H1 (cell line): ENCODE data around the gene NID2. TPM values are rescaled to one million over a fixed set of nuclear protein-coding genes. Genes with fewer than 3 reads are reported as not detected.

Experiments used
- CHD1 ChIP-seq: IDR thresholded peaks from 2 replicates; pipeline ENCODE4 v1.6.1; 2012; ENCODE audit warnings: low read depth, low read length, improper control_type of control experiment
- CTCF ChIP-seq, 3 experiments: IDR thresholded peaks; 1 replicate in 2 of 3; 2 replicates in 1 of 3; pipeline versions ENCODE4 v1.5.1 to v1.6.1; 2011; ENCODE audit warnings: low read length in 3 of 3, mild to moderate bottlenecking in 3 of 3, inconsistent platforms in 2 of 3, low read depth in 1 of 3, moderate library complexity in 1 of 3; ENCODE audit not compliant: insufficient read depth in 1 of 3; ENCODE audit errors: control extremely low read depth in 1 of 3
- EGR1 ChIP-seq: IDR thresholded peaks from 2 replicates; pipeline ENCODE4 v1.6.1; 2011; ENCODE audit warnings: low read depth, low read length, borderline replicate concordance
- EP300 ChIP-seq, 2 experiments: IDR thresholded peaks; 1 replicate in 1 of 2; 2 replicates in 1 of 2; pipeline ENCODE4 v1.6.1; 2011 to 2012; ENCODE audit warnings: low read depth in 2 of 2, low read length in 2 of 2, mild to moderate bottlenecking in 2 of 2, borderline replicate concordance in 1 of 2, inconsistent platforms in 1 of 2, moderate library complexity in 1 of 2
- EZH2 ChIP-seq: fragments of 200-600 bp; sonication (generic); IDR thresholded peaks from 2 replicates; pipeline ENCODE4 v1.7.1; 2012; ENCODE audit warnings: low read depth, mild to moderate bottlenecking, moderate library complexity, low read length, inconsistent platforms; ENCODE audit not compliant: severe bottlenecking
- POLR2A ChIP-seq, 2 experiments: IDR thresholded peaks; 1 replicate in 1 of 2; 2 replicates in 1 of 2; pipeline ENCODE4 v1.6.1; 2011; ENCODE audit warnings: low read depth in 2 of 2, low read length in 2 of 2, mild to moderate bottlenecking in 2 of 2; ENCODE audit errors: control extremely low read depth in 1 of 2
- RBBP5 ChIP-seq: IDR thresholded peaks from 2 replicates; pipeline ENCODE4 v1.7.1; 2012; ENCODE audit warnings: low read depth, mild to moderate bottlenecking, inconsistent platforms, low read length, moderate library complexity, borderline replicate concordance
- ZNF274 ChIP-seq: IDR thresholded peaks from 2 replicates; pipeline ENCODE4 v1.7.0; 2012; ENCODE audit warnings: low read length, borderline replicate concordance; ENCODE audit errors: extremely low read depth
- polyA plus RNA-seq, 7 experiments: library from polyadenylated mRNA; depleted of rRNA in 3 of 7; stranded (reverse) in 5 of 7; unstranded in 2 of 7; fragments of >200 nt in 5 of 7; fragments of 200-250 nt in 2 of 7; gene quantifications; 1 replicate in 5 of 7; 2 replicates in 1 of 7; 4 replicates in 1 of 7; pipeline versions ENCODE4 v1.2.1 to v1.2.3, GENCODE V29; 2011 to 2013; ENCODE audit warnings: missing spikeins in 2 of 7, mixed read lengths in 2 of 7
- total RNA-seq: library from RNA; stranded (reverse); fragmentation: NEBNext Ultra II Directional; extraction: Animal tissue kit (Norgen Biotek cat#: 25700); gene quantifications from 2 replicates; pipeline ENCODE4 v1.2.1, GENCODE V29; 2021
- TF ChIP-seq, protein P1 (sequence below): fragments of 300-600 bp; sonication (generic); IDR thresholded peaks from 2 replicates; pipeline ENCODE4 v1.7.1; 2012; ENCODE audit warnings: low read length, moderate library complexity, mild to moderate bottlenecking, inconsistent platforms; ENCODE audit not compliant: insufficient replicate concordance

Gene NID2
- total and polyA plus RNA-seq, 2 of the 8 experiments (the other 6 are each of a cell fraction or from before 2014, with no cell fraction given) = 6.1 to 12.6 TPM

DNA sequence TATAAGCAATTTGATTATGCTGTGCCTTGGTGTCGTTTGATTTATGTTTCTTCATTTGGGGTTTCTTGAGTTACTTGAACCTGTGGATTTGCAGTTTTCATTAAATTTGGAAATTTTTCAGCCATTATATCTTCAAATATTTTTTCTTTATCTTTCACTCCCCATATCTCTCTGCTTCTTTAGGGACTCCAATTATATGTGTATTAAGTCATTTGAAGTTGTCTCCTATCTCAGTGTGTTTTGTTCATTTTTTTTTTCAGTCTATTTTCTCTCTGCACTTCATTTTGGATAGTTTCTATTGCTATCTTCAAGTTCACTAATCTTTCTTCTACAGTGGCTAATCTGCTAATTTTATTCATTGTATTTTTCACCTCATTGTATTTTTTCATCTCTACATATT lies 108.9 kb downstream of the NID2 start (continued):
- TF ChIP-seq, protein P1, sequence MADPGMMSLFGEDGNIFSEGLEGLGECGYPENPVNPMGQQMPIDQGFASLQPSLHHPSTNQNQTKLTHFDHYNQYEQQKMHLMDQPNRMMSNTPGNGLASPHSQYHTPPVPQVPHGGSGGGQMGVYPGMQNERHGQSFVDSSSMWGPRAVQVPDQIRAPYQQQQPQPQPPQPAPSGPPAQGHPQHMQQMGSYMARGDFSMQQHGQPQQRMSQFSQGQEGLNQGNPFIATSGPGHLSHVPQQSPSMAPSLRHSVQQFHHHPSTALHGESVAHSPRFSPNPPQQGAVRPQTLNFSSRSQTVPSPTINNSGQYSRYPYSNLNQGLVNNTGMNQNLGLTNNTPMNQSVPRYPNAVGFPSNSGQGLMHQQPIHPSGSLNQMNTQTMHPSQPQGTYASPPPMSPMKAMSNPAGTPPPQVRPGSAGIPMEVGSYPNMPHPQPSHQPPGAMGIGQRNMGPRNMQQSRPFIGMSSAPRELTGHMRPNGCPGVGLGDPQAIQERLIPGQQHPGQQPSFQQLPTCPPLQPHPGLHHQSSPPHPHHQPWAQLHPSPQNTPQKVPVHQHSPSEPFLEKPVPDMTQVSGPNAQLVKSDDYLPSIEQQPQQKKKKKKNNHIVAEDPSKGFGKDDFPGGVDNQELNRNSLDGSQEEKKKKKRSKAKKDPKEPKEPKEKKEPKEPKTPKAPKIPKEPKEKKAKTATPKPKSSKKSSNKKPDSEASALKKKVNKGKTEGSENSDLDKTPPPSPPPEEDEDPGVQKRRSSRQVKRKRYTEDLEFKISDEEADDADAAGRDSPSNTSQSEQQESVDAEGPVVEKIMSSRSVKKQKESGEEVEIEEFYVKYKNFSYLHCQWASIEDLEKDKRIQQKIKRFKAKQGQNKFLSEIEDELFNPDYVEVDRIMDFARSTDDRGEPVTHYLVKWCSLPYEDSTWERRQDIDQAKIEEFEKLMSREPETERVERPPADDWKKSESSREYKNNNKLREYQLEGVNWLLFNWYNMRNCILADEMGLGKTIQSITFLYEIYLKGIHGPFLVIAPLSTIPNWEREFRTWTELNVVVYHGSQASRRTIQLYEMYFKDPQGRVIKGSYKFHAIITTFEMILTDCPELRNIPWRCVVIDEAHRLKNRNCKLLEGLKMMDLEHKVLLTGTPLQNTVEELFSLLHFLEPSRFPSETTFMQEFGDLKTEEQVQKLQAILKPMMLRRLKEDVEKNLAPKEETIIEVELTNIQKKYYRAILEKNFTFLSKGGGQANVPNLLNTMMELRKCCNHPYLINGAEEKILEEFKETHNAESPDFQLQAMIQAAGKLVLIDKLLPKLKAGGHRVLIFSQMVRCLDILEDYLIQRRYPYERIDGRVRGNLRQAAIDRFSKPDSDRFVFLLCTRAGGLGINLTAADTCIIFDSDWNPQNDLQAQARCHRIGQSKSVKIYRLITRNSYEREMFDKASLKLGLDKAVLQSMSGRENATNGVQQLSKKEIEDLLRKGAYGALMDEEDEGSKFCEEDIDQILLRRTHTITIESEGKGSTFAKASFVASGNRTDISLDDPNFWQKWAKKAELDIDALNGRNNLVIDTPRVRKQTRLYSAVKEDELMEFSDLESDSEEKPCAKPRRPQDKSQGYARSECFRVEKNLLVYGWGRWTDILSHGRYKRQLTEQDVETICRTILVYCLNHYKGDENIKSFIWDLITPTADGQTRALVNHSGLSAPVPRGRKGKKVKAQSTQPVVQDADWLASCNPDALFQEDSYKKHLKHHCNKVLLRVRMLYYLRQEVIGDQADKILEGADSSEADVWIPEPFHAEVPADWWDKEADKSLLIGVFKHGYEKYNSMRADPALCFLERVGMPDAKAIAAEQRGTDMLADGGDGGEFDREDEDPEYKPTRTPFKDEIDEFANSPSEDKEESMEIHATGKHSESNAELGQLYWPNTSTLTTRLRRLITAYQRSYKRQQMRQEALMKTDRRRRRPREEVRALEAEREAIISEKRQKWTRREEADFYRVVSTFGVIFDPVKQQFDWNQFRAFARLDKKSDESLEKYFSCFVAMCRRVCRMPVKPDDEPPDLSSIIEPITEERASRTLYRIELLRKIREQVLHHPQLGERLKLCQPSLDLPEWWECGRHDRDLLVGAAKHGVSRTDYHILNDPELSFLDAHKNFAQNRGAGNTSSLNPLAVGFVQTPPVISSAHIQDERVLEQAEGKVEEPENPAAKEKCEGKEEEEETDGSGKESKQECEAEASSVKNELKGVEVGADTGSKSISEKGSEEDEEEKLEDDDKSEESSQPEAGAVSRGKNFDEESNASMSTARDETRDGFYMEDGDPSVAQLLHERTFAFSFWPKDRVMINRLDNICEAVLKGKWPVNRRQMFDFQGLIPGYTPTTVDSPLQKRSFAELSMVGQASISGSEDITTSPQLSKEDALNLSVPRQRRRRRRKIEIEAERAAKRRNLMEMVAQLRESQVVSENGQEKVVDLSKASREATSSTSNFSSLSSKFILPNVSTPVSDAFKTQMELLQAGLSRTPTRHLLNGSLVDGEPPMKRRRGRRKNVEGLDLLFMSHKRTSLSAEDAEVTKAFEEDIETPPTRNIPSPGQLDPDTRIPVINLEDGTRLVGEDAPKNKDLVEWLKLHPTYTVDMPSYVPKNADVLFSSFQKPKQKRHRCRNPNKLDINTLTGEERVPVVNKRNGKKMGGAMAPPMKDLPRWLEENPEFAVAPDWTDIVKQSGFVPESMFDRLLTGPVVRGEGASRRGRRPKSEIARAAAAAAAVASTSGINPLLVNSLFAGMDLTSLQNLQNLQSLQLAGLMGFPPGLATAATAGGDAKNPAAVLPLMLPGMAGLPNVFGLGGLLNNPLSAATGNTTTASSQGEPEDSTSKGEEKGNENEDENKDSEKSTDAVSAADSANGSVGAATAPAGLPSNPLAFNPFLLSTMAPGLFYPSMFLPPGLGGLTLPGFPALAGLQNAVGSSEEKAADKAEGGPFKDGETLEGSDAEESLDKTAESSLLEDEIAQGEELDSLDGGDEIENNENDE = no peak
- TF ChIP-seq CTCF (IDR thresholded peaks at IDR 0.05; ENCODE audit: control extremely low read depth in 1 of 3, insufficient read depth in 1 of 3, low read depth in 1 of 3, low read length in 3 of 3) (no peak), ZNF274 (no peak), RBBP5 (no peak), POLR2A (IDR thresholded peaks at IDR 0.05; ENCODE audit: control extremely low read depth in 1 of 2, low read depth in 2 of 2, low read length in 2 of 2) (no peak), EZH2 (no peak), EP300 (IDR thresholded peaks at IDR 0.05; ENCODE audit: borderline replicate concordance in 1 of 2, low read depth in 2 of 2, low read length in 2 of 2) (no peak), CHD1 (no peak), EGR1 (no peak)
